Body of pancreas (tissue), 4 donors: ENCODE measurements around the gene RPL10. TPM values are rescaled to one million over a fixed set of nuclear protein-coding genes. Genes with fewer than 3 reads are reported as not detected.

Experiments used
- ATAC-seq: fragments of 150-250 bp; one replicate; pipeline ENCODE4 v1.9.1; 2016
- DNase-seq, 4 donors: peaks; one replicate each; pipeline ENCODE4 v3.0.0-alpha.2; 2019
- H3K27ac ChIP-seq, 4 donors: fragments of 200-600 bp; sonication (generic); 1 replicate in 3 of 4; 2 replicates in 1 of 4; pipeline versions ENCODE4 v1.5.1 to v1.6.1; 2016 to 2019; ENCODE audit warnings: mild to moderate bottlenecking in 1 of 4, mixed read lengths in 1 of 4, moderate library complexity in 1 of 4
- H3K27me3 ChIP-seq, 2 donors: fragments of 200-600 bp; sonication (generic); one replicate each; pipeline ENCODE4 v1.6.0; 2016; ENCODE audit warnings: mild to moderate bottlenecking in 1 of 2
- H3K36me3 ChIP-seq, 2 donors: fragments of 200-600 bp; sonication (generic); replicated peaks in 1 of 2; 2 replicates each; pipeline ENCODE4 v1.5.1; 2016; ENCODE audit warnings: low read depth in 2 of 2; ENCODE audit not compliant: insufficient read depth in 1 of 2
- H3K4me1 ChIP-seq: fragments of 200-600 bp; sonication (generic); one replicate; pipeline ENCODE4 v1.6.0; 2016
- H3K4me3 ChIP-seq, 2 donors: fragments of 200-600 bp; sonication (generic); 1 replicate in 1 of 2; 2 replicates in 1 of 2; pipeline ENCODE4 v1.5.1; 2016 to 2019
- H3K9me3 ChIP-seq, 3 donors: fragments of 200-600 bp; sonication (generic); 1 replicate in 2 of 3; 2 replicates in 1 of 3; pipeline ENCODE4 v1.5.1; 2016
- POLR2A ChIP-seq, 3 donors: fragments of 450-650 bp; IDR thresholded peaks; one replicate each; pipeline ENCODE4 v1.6.1; 2016; ENCODE audit warnings: antibody characterized with exemption in 3 of 3, mild to moderate bottlenecking in 2 of 3
- WGBS, 2 donors: methylation state at CpG; one replicate each; pipeline ENCODE4 v1.1.5; 2017; 5-methylcytosine and 5-hydroxymethylcytosine counted together
- intact Hi-C: fragments of 100-400 bp; cut with DNase I; formaldehyde crosslinking; loops from one replicate; pipeline ENCODE4 v1.15.1; 2023
- total RNA-seq, 2 donors: library from RNA; depleted of rRNA; stranded (reverse); fragments of >200 nt; gene quantifications; one replicate each; pipeline ENCODE4 v1.1.0, GENCODE V29; 2016
- TF ChIP-seq, protein P1 (sequence below), 7 experiments: fragments of 450-650 bp in 4 of 7; fragments of 200-600 bp in 3 of 7; sonication (generic) in 3 of 7; IDR thresholded peaks; one replicate each; pipeline ENCODE4 v1.5.1; 2016 to 2019; ENCODE audit warnings: antibody characterized with exemption in 7 of 7

Gene RPL10
- total RNA-seq, 2 donors from 2014 or later, result 1,426 to 2,757 TPM

DNA sequence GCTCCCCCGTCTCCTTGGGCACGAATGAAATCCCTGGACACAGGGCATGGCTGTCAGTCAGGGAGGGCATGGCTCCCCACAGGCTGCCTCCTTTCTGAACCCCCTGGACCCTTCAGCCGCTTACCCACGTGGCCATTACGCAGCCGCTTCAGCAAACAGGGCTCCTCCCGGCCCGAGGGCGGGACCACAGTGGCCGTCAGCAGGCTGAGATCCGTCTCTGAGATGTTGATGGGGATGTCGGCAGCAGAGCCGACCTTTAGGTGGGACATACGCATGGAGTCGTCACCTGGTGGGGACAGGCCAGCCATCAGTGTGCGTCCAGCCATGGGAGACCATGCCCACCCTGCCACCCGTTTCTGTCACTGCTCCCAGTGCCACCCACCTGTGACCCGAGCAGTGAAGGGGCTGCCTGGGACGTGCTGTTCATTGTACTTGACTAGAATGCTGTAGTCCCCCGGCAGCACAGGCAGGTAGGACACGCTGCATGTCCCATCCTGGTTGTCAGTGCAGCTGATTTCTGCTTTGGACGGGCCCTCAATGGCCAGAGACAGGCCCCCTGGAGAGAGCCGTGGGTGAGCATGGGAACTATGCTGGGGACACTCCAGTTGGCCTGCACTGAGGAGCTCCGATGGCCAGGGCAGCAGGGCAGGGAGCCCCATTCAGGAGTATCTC is 44.9 kb upstream of the RPL10 start:
- no peaks in the 10 kb centered on the region for H3K4me1 ChIP-seq
- ATAC-seq (no peak), DNase-seq (no peak)
- peaks cover 0 to 2% of the 10 kb centered on the region in 2 donors for H3K36me3 ChIP-seq
- H3K9me3 ChIP-seq, result no peaks in the 10 kb centered on the region
- TF ChIP-seq POLR2A (IDR thresholded peaks at IDR 0.05), result no peak
- TF ChIP-seq, protein P1, sequence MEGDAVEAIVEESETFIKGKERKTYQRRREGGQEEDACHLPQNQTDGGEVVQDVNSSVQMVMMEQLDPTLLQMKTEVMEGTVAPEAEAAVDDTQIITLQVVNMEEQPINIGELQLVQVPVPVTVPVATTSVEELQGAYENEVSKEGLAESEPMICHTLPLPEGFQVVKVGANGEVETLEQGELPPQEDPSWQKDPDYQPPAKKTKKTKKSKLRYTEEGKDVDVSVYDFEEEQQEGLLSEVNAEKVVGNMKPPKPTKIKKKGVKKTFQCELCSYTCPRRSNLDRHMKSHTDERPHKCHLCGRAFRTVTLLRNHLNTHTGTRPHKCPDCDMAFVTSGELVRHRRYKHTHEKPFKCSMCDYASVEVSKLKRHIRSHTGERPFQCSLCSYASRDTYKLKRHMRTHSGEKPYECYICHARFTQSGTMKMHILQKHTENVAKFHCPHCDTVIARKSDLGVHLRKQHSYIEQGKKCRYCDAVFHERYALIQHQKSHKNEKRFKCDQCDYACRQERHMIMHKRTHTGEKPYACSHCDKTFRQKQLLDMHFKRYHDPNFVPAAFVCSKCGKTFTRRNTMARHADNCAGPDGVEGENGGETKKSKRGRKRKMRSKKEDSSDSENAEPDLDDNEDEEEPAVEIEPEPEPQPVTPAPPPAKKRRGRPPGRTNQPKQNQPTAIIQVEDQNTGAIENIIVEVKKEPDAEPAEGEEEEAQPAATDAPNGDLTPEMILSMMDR (IDR thresholded peaks at IDR 0.05), result no peak
- 95 to 100% methylated on average over 2 to 22 of the region's 24 CpGs for WGBS, 2 donors
- intact Hi-C loops, result no loop called here
- H3K27ac ChIP-seq, result no peak overlapping the region
- H3K4me3 ChIP-seq, result no peak overlapping the region
- H3K27me3 ChIP-seq, result no peaks in the 10 kb centered on the region

DNA sequence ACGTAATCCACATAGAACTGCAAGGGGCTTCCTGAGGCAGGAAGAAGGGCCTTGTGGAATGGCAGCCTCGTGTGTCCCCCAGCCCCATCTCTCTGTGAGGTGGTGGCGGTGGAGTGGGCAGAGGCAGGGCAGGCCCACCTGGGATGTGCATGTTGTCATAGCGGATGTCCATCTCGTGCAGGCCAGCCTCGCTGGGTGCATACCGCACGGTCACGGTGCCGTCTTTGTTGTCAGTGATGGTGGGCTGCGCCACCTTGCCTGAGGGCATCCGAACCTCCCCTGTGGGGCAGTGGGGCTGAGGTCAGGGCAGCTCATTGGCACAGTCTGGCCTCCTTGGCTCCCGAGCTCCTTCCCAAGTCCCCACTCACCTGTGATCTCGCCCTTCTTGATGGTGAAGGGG is 44.2 kb upstream of the RPL10 start:
- WGBS, 2 donors, result 80% methylated on average over 3 of the region's 14 CpGs; no CpG with 5 or more reads in 1 of the 2 donors
- no peaks in the 10 kb centered on the region for H3K9me3 ChIP-seq
- intact Hi-C loops, result no loop called here
- no peaks in the 10 kb centered on the region for H3K4me1 ChIP-seq
- DNase-seq, result no peak
- no peak overlapping the region for H3K27ac ChIP-seq
- no peak for ATAC-seq
- peaks cover 0 to 2% of the 10 kb centered on the region in 2 donors for H3K36me3 ChIP-seq
- H3K4me3 ChIP-seq, result no peak overlapping the region
- H3K27me3 ChIP-seq, result no peaks in the 10 kb centered on the region
- TF ChIP-seq, protein P1 (IDR thresholded peaks at IDR 0.05), result no peak
- TF ChIP-seq POLR2A (IDR thresholded peaks at IDR 0.05), result no peak

DNA sequence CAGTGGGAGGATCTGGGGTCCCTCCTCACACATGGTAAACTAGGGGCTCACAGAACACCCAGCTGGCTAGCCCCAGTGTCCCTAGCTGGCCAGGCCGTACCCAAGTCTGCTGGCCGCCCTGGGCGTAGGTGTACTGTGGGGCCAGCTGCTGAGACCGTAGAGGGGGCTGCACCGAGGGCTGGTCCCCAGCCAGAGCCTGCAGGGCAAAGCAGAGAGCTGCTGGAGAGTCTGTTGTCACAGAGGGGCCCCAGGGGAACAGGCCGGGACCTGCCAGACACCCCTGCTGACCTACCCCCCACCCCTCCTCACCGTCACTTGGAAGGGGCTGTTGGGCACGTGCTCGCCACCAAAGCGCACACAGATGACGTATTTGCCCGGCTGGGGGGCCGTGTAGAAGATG is 43.7 kb upstream of the RPL10 start:
- Histone ChIP-seq H3K36me3 (peaks cover 0 to 2% of the 10 kb centered on the region in 2 donors), H3K4me1 (no peaks in the 10 kb centered on the region), H3K9me3 (no peaks in the 10 kb centered on the region), H3K27ac (no peak overlapping the region), H3K27me3 (no peaks in the 10 kb centered on the region), H3K4me3 (no peak overlapping the region)
- DNase-seq (no peak), ATAC-seq (no peak)
- intact Hi-C loops, result no loop called here
- no peak for TF ChIP-seq POLR2A (IDR thresholded peaks at IDR 0.05)
- TF ChIP-seq, protein P1 (IDR thresholded peaks at IDR 0.05), result no peak
- WGBS, 2 donors, result 82% methylated on average over 6 of the region's 13 CpGs; no CpG with 5 or more reads in 1 of the 2 donors

- H3K4me1 ChIP-seq, result no peaks in the 10 kb centered on the region
- peaks cover 0 to 2% of the 10 kb centered on the region in 2 donors for H3K36me3 ChIP-seq
- 82% methylated on average over 6 of the region's 30 CpGs; no CpG with 5 or more reads in 1 of the 2 donors for WGBS, 2 donors
- no peaks in the 10 kb centered on the region for H3K27me3 ChIP-seq
- no peak for ATAC-seq
- intact Hi-C loops, result no loop called here
- no peak overlapping the region for H3K27ac ChIP-seq
- H3K4me3 ChIP-seq, result no peak overlapping the region
- DNase-seq, result no peak
- TF ChIP-seq POLR2A (IDR thresholded peaks at IDR 0.05), result no peak
- TF ChIP-seq, protein P1 (IDR thresholded peaks at IDR 0.05), result no peak
- no peaks in the 10 kb centered on the region for H3K9me3 ChIP-seq
Observed at GRCh38 chrX:154355094-154355775, 42.9 kb upstream of the RPL10 start.
